ENCODE measurements around the gene KCNJ3. TPM values are rescaled to one million over a fixed set of nuclear protein-coding genes. Genes with fewer than 3 reads are reported as not detected.

KCNJ3 gene
- polyA plus RNA-seq, 1 donor: 0.79 TPM

- DNase-seq: no peak
Observed at GRCh38 chr2:154707994-154708575, 9.6 kb downstream of the KCNJ3 start.

GRCh38 chr2:154709215-154709614 lies 10.7 kb downstream of the KCNJ3 start:
- no peak for DNase-seq

- DNase-seq: no peak
Observed at GRCh38 chr2:154710078-154710477, 11.6 kb downstream of the KCNJ3 start.

- no peak for DNase-seq
Observed at GRCh38 chr2:154710685-154711084, 12.2 kb downstream of the KCNJ3 start.

GRCh38 chr2:154713675-154714074 lies 15.2 kb downstream of the KCNJ3 start:
- no peak for DNase-seq

- peak; percentile 25 for DNase-seq
Observed at GRCh38 chr2:154720651-154721050, 22.2 kb downstream of the KCNJ3 start.

GRCh38 chr2:154724194-154724797 lies 25.8 kb downstream of the KCNJ3 start:
- DNase-seq: no peak

GRCh38 chr2:154740361-154740760 lies 41.9 kb downstream of the KCNJ3 start:
- DNase-seq: peak; percentile 32

- DNase-seq: peak; percentile 9
Observed at GRCh38 chr2:154758871-154759270, 60.4 kb downstream of the KCNJ3 start.

GRCh38 chr2:154762638-154763037 lies 64.1 kb downstream of the KCNJ3 start:
- DNase-seq: no peak

GRCh38 chr2:154771664-154772284 lies 73.3 kb downstream of the KCNJ3 start:
- no peak for DNase-seq

GRCh38 chr2:154776825-154777224 lies 78.3 kb downstream of the KCNJ3 start:
- no peak for DNase-seq

GRCh38 chr2:154794406-154794805 lies 95.9 kb downstream of the KCNJ3 start:
- DNase-seq: no peak

- no peak for DNase-seq
Observed at GRCh38 chr2:154795651-154796050, 97.2 kb downstream of the KCNJ3 start.

- no peak for DNase-seq
Observed at GRCh38 chr2:154804451-154804850, 106.0 kb downstream of the KCNJ3 start.

- no peak for DNase-seq
Observed at GRCh38 chr2:154813636-154814035, 115.1 kb downstream of the KCNJ3 start.

GRCh38 chr2:154814856-154815255 lies 116.4 kb downstream of the KCNJ3 start:
- no peak for DNase-seq

GRCh38 chr2:154825358-154825757 lies 126.9 kb downstream of the KCNJ3 start:
- no peak for DNase-seq

GRCh38 chr2:154826827-154827226 lies 128.3 kb downstream of the KCNJ3 start:
- no peak for DNase-seq

GRCh38 chr2:154827286-154827685 lies 128.8 kb downstream of the KCNJ3 start:
- no peak for DNase-seq

- no peak for DNase-seq
Observed at GRCh38 chr2:154832711-154833110, 134.2 kb downstream of the KCNJ3 start.

- DNase-seq: no peak
Observed at GRCh38 chr2:154836632-154837031, 138.1 kb downstream of the KCNJ3 start.

GRCh38 chr2:154837035-154837434 lies 138.5 kb downstream of the KCNJ3 start:
- no peak for DNase-seq

GRCh38 chr2:154844513-154844912 lies 146.0 kb downstream of the KCNJ3 start:
- DNase-seq: no peak
